DND-41 (cell line): Measurements from ENCODE around the gene SLC1A2.

Experiments
- ATAC-seq: fragments of 200-7000 bp; cut with Tn5 transposase; 3 replicates; pipeline ENCODE4 v1.9.1; 2021; ENCODE audit warnings: low read depth; ENCODE audit not compliant: insufficient read depth
- DNase-seq: peaks from one replicate; pipeline ENCODE4 v3.0.0-alpha.2; 2020
- H2AFZ ChIP-seq: 2 replicates; pipeline ENCODE4 v1.6.0; 2012; ENCODE audit warnings: low read depth, low read length
- H3K27ac ChIP-seq: 2 replicates; pipeline ENCODE4 v1.5.1; 2012; ENCODE audit warnings: low read length, inconsistent platforms
- H3K27me3 ChIP-seq: fragments of 200-600 bp; sonication (generic); 2 replicates; pipeline ENCODE4 v1.6.0; 2012; ENCODE audit warnings: low read length, mild to moderate bottlenecking, inconsistent platforms; ENCODE audit not compliant: insufficient read depth, poor library complexity
- H3K36me3 ChIP-seq: 2 replicates; pipeline ENCODE4 v1.5.1; 2012; ENCODE audit warnings: low read length, inconsistent platforms; ENCODE audit not compliant: insufficient read depth
- H3K4me1 ChIP-seq: 2 replicates; pipeline ENCODE4 v1.5.1; 2012; ENCODE audit warnings: mild to moderate bottlenecking, low read length; ENCODE audit not compliant: insufficient read depth
- H3K4me2 ChIP-seq: 2 replicates; pipeline ENCODE4 v1.6.0; 2012; ENCODE audit warnings: mild to moderate bottlenecking, moderate library complexity, low read length, inconsistent platforms; ENCODE audit not compliant: insufficient read depth
- H3K4me3 ChIP-seq, 2 experiments: fragments of 200-600 bp in 1 of 2; shearing (Covaris generic) in 1 of 2; 2 replicates each; pipeline ENCODE4 v1.5.1; 2012 to 2016; ENCODE audit warnings: inconsistent platforms in 2 of 2, low read length in 2 of 2, mild to moderate bottlenecking in 2 of 2, low read depth in 1 of 2, moderate library complexity in 1 of 2
- H3K79me2 ChIP-seq: 2 replicates; pipeline ENCODE4 v1.6.0; 2012; ENCODE audit warnings: low read length, inconsistent platforms; ENCODE audit not compliant: insufficient read depth
- H3K9ac ChIP-seq: 2 replicates; pipeline ENCODE4 v1.6.0; 2012; ENCODE audit warnings: low read depth, mild to moderate bottlenecking, inconsistent platforms, low read length, moderate library complexity
- H3K9me3 ChIP-seq: 2 replicates; pipeline ENCODE4 v1.5.1; 2012; ENCODE audit warnings: low read length, moderate library complexity, mild to moderate bottlenecking, inconsistent platforms; ENCODE audit not compliant: insufficient read depth, severe bottlenecking
- H4K20me1 ChIP-seq: 2 replicates; pipeline ENCODE4 v1.6.0; 2012; ENCODE audit warnings: low read length; ENCODE audit not compliant: insufficient read depth
- CTCF ChIP-seq: IDR thresholded peaks from 2 replicates; pipeline ENCODE4 v1.5.1; 2012; ENCODE audit warnings: borderline replicate concordance, low read length, moderate library complexity, mild to moderate bottlenecking; ENCODE audit not compliant: poor library complexity, severe bottlenecking; ENCODE audit errors: extremely low read depth
- EZH2 ChIP-seq: IDR thresholded peaks from 3 replicates; pipeline ENCODE4 v1.6.1; 2012; ENCODE audit warnings: borderline replicate concordance, low read depth, mild to moderate bottlenecking, moderate library complexity, low read length, inconsistent platforms; ENCODE audit not compliant: severe bottlenecking

SLC1A2 gene

DNA sequence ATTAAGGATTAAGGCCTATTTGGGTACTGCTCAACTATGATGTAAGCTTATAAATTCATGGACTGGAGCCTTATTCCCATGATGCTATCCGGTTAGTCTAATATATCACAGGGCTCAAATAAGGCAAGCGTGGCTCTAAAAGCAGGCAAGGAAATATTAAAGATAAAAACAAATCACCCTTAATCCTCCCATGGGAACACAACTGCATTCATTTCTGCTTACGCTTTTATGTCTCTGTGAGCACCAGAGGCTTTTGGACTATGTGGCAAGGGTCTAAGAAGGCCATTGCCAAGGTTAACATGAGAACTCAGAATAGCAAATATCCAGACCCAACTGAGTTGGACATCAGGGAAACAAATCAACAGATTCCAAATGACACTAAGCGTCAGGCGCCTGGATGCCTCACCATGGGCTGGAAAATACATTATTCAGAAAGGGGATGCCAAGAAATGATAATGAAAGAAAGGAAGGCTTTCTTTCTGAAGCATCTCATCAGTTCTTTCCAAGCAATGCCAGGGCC lies 138.1 kb downstream of the SLC1A2 start:
- ATAC-seq = no peak
- H3K27ac ChIP-seq = no peak overlapping the region
- no peak for DNase-seq

DNA sequence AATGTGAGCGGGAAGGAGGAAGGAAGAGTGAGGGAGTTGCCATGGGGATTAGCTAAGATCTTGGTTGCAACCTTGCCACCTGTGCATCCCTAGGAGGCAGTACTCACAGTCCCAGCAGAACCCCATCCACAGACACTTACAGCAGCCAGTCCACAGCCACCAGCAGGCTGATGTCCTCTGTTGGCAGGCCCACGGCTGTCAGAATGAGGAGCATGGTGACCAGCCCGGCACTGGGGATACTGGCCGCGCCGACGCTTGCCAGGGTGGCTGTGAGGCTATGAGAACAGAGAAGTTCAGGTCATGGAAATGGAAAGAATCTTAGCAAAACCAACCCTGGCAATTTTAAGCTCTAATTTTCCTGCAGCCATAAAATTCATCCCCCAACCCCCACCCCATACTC lies 138.6 kb downstream of the SLC1A2 start:
- Histone ChIP-seq H3K4me1 (no peaks in the 10 kb centered on the region), H4K20me1 (no peaks in the 10 kb centered on the region), H3K79me2 (no peaks in the 10 kb centered on the region), H3K27me3 (no peaks in the 10 kb centered on the region), H3K4me2 (no peak overlapping the region), H3K4me3 (no peak overlapping the region), H3K9me3 (no peaks in the 10 kb centered on the region), H3K36me3 (no peaks in the 10 kb centered on the region), H3K27ac (no peak overlapping the region), H3K9ac (no peak overlapping the region), H2AFZ (no peak overlapping the region)
- TF ChIP-seq EZH2 = no peak
- no peak for ATAC-seq
- DNase-seq = no peak

More for the DNA sequence above, 138.1 kb downstream of the SLC1A2 start:
- no peaks in the 10 kb centered on the region for H3K27me3 ChIP-seq
- no peak overlapping the region for H3K4me2 ChIP-seq
- TF ChIP-seq EZH2 = no peak
- no peak for TF ChIP-seq CTCF
- no peak overlapping the region for H3K9ac ChIP-seq
- no peaks in the 10 kb centered on the region for H3K4me1 ChIP-seq
- H3K9me3 ChIP-seq = no peaks in the 10 kb centered on the region
- H2AFZ ChIP-seq = no peak overlapping the region
- H4K20me1 ChIP-seq = no peaks in the 10 kb centered on the region
- no peak overlapping the region for H3K4me3 ChIP-seq
- H3K79me2 ChIP-seq = no peaks in the 10 kb centered on the region
- H3K36me3 ChIP-seq = no peaks in the 10 kb centered on the region

GRCh38 chr11:35277827-35278226 lies 141.5 kb downstream of the SLC1A2 start:
- Histone ChIP-seq H3K9ac (no peak overlapping the region), H4K20me1 (no peaks in the 10 kb centered on the region), H3K4me3 (no peak overlapping the region), H3K4me1 (no peaks in the 10 kb centered on the region), H3K4me2 (no peak overlapping the region), H3K9me3 (no peaks in the 10 kb centered on the region), H3K27ac (no peak overlapping the region), H3K36me3 (no peaks in the 10 kb centered on the region), H3K79me2 (no peaks in the 10 kb centered on the region), H3K27me3 (no peaks in the 10 kb centered on the region), H2AFZ (no peak overlapping the region)
- DNase-seq = no peak
- ATAC-seq = no peak
- TF ChIP-seq CTCF (no peak), EZH2 (no peak)

DNA sequence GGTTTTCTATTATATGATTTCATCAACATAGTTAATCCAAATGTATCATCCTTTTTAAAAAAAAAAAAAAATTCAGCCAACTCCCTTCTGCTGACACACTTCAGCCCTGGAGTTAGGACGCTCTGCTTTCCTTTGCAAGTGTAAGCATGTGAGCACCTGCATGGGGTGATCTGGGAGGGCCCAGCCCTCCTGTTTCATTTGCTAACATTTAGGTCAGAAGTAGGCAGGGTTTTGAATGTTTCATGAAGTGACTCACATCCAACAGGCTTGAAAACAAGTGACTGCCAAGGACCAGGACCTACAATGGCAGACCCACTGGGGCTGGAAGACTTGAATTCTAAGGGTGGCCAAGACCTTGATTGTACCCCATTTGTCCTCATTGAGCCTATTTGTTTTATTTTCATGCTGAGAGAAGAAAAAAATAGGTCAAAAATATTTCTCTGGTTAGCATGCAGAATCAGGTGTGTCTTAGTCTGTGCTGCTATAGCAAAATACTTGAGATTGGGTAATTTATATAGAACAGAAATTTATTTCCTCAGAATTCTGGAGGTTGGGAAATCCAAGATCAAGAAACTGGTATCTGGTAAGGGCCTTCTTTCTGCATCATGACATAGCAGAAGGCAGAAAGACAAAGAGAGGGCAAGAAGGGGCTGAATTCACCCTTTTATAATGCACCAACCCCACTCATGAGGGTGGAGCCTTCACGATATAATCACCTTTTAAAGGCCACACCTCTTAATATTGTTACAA lies 142.8 kb downstream of the SLC1A2 start:
- Histone ChIP-seq H2AFZ (no peak overlapping the region), H3K4me1 (no peaks in the 10 kb centered on the region), H3K4me2 (no peak overlapping the region), H3K4me3 (no peak overlapping the region), H3K27me3 (no peaks in the 10 kb centered on the region), H3K9me3 (no peaks in the 10 kb centered on the region), H3K79me2 (no peaks in the 10 kb centered on the region), H3K9ac (no peak overlapping the region), H4K20me1 (no peaks in the 10 kb centered on the region), H3K36me3 (no peaks in the 10 kb centered on the region), H3K27ac (no peak overlapping the region)
- TF ChIP-seq EZH2 (no peak), CTCF (no peak)
- DNase-seq (no peak), ATAC-seq (no peak)
